GF-D8 (cell line): Measurements from ENCODE around the gene CMAS.
"Not testable (repeated sequence)": the region's sequence is repeated elsewhere in the genome, so short reads cannot be mapped to it uniquely, and the experiment has no call there.

Experiments
- DNase-seq: peaks from one replicate; lab custom pipeline; 2025; lab: John Stamatoyannopoulos, UW

The CMAS gene

DNA sequence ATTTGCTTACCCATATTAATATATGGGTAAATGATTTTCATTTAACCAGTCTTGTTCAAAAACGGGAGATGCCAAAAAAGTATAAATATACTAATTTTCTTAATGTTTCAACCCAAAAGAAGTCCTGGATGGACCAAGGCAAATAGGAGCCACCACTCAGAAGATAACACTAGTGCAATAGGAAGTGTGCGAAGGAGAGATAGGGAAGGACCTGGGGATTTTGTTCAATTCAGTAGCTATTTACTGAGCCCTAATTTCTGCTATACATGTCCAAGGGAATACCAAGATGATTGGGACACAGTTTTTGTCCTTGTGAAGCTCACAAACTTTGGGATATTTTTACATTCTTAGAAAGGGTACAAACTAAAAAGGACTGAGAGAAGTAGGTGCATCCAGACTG, 1.5 kb downstream of the CMAS start:
- DNase-seq = no peak

DNA sequence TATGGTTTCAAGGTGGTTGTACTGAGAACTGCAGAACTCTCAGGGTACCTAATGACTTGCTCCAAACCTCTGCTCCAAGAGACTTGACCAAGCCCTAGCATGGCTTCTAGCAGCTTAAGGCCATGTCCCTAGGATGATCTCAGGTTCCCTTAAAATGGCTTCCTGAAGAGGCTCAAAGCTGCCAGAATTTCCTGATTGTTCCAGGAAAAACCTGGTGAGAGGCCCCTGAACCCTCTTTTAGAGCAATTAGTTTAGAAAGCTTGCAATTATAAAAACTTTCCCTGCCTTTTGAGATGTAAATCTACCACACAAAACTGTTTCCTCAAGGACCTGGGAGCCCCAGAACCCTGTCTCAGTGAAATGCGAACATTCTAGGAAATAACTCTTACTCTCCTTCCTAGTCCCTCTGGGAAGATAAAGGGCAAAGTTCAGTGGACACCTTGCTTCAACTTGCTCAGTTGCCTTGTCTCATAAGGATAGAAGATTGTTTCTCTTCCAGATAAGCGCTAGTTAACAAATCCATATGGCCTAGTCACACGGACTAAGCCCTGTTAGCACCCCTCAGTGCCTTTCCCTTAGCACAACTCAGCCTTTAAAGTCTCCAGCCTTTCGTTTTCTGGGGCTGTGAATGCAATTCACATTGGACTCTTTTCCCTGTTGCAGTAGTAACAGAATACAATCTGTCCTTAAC, 2.5 kb downstream of the CMAS start:
- no peak for DNase-seq

DNA sequence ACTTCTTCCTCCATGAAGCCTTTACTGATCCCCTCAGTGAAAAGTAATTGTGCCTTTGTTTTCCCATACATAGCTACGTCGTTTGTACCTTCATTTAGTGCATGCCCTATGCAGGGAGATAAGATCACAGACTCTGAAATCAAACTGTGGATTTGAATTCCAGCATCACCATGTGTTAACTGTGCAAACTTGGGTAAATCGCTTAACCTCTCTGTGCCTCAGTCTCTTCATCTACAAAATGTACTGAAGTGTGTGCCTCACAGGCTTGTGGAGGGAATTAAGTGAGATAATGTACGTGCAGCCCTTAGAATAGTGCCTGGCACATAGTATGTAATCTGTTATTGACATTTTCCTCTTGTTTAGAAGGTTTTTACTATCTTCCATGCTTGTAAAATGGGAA, 4.1 kb downstream of the CMAS start:
- no peak for DNase-seq

- no peak for DNase-seq
These were observed 5.2 kb downstream of the CMAS start for GRCh38 chr12:22051114-22051698.

GRCh38 chr12:22052994-22053393, 7.0 kb downstream of the CMAS start:
- not testable (repeated sequence) for DNase-seq

- DNase-seq = no peak
These were observed 8.1 kb downstream of the CMAS start for GRCh38 chr12:22054155-22054554.

GRCh38 chr12:22056607-22057006, 10.6 kb downstream of the CMAS start:
- no peak for DNase-seq

DNA sequence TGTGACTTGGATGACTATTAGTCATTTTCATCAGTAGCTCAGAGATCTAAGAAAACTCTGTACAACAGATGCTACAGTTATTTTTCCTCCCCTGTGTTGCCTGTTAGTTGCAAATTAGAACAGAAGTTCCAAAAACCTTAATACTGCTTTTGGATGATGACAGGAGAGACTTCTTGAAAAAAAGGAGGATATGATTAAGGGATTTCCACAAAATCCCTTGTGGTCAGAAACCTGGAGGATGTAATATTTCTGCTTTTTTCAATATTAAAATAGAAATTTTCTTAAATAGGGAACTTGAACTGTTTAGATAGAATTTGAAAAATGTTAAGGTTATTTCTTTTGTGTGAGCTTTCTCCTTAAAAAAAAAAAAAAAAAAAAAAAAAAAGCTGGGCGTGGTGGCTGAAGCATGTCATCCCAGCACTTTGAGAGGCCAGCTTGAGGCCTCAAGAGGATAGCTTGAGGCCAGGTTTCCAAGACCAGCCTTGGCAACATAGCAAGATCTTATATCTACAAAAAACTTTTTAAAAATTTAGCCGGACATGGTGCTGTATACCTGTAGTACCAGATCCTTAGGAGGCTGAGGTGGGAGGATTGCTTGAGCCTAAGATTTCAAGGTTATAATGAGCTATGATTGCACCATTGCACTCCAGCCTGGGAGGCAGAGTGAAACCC, 14.1 kb downstream of the CMAS start:
- DNase-seq = no peak

GRCh38 chr12:22064968-22065367, 18.9 kb downstream of the CMAS start:
- DNase-seq = no peak

- no peak for DNase-seq
These were observed 20.3 kb downstream of the CMAS start for GRCh38 chr12:22066310-22066709.

- no peak for DNase-seq
These were observed 23.8 kb downstream of the CMAS start for GRCh38 chr12:22069851-22070250.

DNA sequence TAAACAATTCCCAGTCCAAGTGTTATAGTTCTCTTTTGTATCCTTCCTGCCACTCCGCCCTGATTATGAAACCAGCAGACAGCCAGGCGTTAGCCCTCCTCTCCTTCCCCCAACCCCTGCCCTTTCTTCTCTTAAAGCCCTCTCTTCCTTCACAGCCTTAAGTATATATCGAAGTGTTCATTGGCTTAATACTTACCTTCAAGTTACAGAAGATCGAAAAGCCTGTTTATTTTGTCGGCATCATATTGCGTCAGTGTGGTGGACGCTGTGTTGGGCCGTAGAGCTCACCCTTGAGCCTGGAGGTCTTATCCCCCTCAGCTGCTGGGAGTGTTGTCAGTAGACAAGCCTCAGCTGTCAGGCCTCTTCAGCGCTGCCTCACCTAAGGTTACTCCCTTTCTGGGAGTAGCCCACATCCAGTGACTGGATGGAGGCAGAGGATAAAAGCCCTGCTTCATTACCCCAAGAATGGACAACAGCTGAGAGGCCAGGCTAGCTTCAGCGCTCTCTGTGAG, 36.2 kb downstream of the CMAS start:
- no peak for DNase-seq

DNA sequence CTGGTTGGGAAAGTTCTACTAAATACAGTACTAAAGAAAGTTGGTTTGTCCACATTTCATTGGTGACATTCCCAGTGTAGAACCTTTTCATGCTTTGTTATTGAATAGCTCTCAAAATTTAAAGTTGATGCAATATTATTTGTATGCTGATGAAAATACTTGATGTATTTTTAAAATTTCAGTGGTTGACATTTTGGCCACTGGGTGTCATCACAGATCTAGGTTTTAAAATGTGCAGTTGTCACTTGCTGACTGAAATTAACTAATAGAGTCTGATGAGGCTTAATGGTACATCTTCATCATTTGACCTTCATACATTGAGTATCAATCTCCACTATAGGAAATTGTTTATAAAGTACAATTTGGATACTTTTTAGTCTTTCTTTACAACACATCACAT, 37.1 kb downstream of the CMAS start:
- DNase-seq = no peak

- DNase-seq = no peak
These were observed 38.8 kb downstream of the CMAS start for GRCh38 chr12:22084852-22085251.

DNA sequence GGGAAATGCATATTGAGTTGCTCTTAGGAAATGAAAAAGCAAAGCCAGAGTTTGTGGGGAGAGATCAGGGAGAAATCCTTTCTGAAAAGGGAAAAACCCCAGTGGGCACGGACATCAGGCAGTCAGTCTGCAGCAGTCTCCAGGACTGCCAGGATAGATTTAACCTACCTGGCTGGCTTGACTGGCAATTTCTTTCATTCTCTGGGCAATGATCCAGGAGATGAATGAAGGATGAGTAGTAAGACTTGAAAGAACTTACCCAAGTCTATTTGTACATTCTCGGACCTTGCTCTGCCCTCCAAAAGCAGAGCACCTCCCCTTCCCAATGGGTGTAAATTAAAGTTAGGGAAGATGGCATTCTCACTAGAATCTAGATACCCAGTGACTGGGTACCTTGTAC, 42.9 kb downstream of the CMAS start:
- no peak for DNase-seq

- DNase-seq = no peak
These were observed 43.5 kb downstream of the CMAS start for GRCh38 chr12:22089486-22089885.

- not testable (repeated sequence) for DNase-seq
These were observed 53.0 kb downstream of the CMAS start for GRCh38 chr12:22099062-22099461.

- no peak for DNase-seq
These were observed 55.1 kb downstream of the CMAS start for GRCh38 chr12:22100958-22101748.

DNA sequence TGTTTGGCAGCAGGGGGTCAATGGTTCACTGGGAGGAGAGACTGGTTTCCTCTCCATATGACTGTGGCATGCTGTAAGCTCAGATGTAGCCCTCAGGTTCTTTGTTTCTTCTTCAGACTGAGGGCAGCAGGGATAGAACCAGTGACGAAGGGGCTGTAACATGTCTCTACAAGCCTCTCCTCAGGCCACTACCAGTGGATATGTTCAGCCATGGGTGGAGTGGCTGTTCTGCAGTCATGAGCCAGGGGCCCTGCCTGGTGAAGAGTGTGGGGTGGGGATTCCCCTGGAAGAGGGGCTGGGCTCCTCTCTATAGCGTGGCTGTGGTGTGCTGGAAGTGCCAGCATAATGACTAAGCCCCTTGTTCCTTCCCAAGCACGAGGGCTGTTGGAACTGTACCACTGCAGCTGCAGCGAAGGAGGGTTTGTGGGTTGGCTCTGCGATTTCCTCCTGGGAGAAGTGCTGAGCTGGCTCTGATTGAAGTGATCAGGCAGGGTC, 55.8 kb downstream of the CMAS start:
- DNase-seq = no peak

DNA sequence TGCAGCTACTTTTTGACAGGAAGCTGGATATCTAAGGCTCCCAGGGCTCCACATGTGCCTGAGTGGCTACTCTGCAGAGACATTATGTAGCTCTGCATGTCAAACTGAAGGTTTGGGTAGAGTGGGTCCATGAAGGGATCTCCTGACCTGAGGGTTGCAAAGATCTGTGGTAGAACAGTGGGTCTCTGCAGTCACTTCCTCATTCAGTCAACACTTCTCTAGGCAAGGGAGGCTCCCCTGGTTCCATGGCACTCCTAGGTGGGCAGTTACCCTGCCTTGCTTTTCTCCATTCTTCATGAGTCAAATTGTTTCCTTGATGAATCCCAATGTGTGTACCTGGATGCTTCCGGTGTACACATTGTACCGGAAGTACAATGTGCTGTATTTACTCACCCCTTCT, 57.4 kb downstream of the CMAS start:
- no peak for DNase-seq

- DNase-seq = no peak
These were observed 59.5 kb downstream of the CMAS start for GRCh38 chr12:22105542-22105941.

GRCh38 chr12:22110176-22110575, 64.2 kb downstream of the CMAS start:
- DNase-seq = no peak
